ENCODE data around the gene IL13. TPM values are rescaled to one million over a fixed set of nuclear protein-coding genes. Genes with fewer than 3 reads are reported as not detected.

The IL13 gene
- total RNA-seq, 3 donors from 2014 or later, result not detected

DNA sequence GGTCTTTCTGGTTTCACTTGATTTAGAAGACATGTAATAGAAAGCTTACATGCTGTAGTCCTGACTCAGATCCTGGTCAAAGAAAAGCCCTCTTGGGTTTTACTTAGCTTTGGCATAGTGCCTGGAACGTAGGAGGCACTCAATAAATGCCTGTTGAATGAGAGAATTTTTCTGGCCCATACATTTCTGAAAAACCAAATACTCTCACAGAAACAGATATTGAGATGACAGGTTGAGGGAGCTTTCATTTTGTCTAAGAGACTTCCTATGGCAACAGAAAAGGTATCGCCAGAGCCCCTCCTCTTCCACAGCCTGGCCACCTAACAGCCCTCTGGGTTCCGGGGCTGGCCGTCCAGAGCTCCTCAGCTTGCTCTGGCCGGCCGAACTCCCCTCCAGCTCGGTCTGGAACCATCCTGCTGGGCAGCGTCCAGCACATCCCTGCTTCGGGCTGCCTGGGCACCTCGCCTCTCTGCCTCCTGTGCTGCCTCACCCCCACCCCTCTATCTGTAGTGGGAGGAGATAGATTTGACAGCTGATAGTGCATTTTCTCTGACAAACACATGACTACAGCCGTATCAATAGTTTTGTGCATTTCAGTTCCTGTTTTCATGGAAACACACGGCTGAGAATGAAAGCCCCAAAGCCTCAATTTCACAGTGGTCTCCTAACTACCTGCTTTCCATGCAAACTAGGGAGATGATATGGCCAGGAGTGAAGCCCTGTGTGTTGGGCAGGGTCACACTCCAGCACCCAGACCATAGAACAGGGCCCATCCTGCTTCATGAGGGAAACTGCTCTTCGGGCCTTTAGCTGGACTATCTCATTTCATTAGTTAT lies 16.9 kb downstream of the IL13 start:
- H3K4me1 ChIP-seq (ENCODE audit: low read depth), result no peaks in the 10 kb centered on the region
- no peak overlapping the region for H3K4me3 ChIP-seq
- intact Hi-C loops (cut with DNase I, micrococcal nuclease), result no loop called here
- H3K9me3 ChIP-seq, result no peaks in the 10 kb centered on the region
- no peaks in the 10 kb centered on the region for H3K36me3 ChIP-seq (ENCODE audit: low read depth)
- DNase-seq (no peak), ATAC-seq (peak; percentile 12)
- TF ChIP-seq, protein P1, sequence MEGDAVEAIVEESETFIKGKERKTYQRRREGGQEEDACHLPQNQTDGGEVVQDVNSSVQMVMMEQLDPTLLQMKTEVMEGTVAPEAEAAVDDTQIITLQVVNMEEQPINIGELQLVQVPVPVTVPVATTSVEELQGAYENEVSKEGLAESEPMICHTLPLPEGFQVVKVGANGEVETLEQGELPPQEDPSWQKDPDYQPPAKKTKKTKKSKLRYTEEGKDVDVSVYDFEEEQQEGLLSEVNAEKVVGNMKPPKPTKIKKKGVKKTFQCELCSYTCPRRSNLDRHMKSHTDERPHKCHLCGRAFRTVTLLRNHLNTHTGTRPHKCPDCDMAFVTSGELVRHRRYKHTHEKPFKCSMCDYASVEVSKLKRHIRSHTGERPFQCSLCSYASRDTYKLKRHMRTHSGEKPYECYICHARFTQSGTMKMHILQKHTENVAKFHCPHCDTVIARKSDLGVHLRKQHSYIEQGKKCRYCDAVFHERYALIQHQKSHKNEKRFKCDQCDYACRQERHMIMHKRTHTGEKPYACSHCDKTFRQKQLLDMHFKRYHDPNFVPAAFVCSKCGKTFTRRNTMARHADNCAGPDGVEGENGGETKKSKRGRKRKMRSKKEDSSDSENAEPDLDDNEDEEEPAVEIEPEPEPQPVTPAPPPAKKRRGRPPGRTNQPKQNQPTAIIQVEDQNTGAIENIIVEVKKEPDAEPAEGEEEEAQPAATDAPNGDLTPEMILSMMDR (IDR thresholded peaks at IDR 0.05), result no peak

DNA sequence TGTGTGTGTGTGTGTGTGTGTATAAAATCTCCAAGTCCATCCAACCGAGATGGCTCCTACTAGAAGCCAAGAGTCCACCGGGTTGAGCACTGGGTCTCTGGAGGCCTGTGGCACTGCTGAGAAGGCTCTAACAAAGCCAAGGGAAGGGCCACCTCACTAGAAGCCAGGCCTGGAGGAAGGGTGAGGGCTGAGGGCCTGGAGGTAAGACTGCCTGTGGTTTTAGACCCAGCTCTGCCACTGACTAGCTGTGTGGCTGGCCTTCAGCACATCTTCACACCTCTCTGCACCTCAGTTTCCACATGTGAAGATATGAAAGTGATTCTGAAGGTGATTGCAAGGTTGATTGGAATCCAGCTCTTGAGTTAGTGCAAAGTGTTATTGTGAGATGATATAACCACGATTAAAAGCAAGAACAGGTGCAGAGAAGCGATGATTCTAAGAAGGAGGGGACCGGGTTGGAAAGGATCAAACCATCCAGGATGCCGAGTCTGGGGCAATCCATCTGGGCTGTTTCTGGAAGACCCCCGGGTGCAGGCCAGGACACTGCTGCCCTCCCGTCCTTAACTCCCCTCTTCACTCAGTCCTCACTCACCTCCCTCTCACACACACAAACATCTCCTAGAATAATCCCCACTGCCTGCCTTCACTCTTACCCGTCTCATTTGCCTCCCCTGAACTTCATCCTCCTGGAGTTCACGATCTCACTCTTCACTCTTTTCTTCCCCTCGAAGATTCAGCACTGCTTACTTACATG lies 18.1 kb downstream of the IL13 start:
- Histone ChIP-seq H3K4me1 (ENCODE audit: low read depth) (no peaks in the 10 kb centered on the region), H3K36me3 (ENCODE audit: low read depth) (no peaks in the 10 kb centered on the region), H3K9me3 (no peaks in the 10 kb centered on the region), H3K4me3 (no peak overlapping the region)
- no peak for ATAC-seq
- no peak for DNase-seq
- intact Hi-C loops (cut with DNase I, micrococcal nuclease), result no loop called here
- TF ChIP-seq, protein P1 (IDR thresholded peaks at IDR 0.05), result no peak

DNA sequence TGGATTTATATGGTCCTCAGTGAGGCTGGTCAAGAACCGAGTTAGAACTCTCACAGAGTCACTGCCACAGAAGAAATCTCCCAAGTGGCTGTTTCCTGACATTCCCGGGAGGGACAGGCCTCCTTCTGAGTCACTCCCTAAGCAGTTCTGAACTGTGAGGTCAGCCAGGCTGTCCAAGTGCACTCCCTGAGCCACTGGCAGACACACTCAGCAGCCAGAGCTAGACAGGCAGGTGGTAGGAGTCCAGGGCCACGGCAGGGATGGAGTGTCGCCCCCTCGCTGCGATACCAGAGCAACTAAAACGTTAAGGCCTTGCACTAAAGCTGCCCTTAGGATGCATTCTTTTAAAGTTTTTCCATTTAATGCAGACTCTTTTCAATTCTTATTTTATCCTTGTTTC lies 19.2 kb downstream of the IL13 start:
- no peaks in the 10 kb centered on the region for H3K36me3 ChIP-seq (ENCODE audit: low read depth)
- peak in 1 of 3 donors; percentile 12 for DNase-seq
- intact Hi-C loops (cut with DNase I, micrococcal nuclease), result no loop called here
- TF ChIP-seq, protein P1 (IDR thresholded peaks at IDR 0.05), result no peak
- no peaks in the 10 kb centered on the region for H3K4me1 ChIP-seq (ENCODE audit: low read depth)
- H3K4me3 ChIP-seq, result no peak overlapping the region
- no peaks in the 10 kb centered on the region for H3K9me3 ChIP-seq
- ATAC-seq, result peak; percentile 80

DNA sequence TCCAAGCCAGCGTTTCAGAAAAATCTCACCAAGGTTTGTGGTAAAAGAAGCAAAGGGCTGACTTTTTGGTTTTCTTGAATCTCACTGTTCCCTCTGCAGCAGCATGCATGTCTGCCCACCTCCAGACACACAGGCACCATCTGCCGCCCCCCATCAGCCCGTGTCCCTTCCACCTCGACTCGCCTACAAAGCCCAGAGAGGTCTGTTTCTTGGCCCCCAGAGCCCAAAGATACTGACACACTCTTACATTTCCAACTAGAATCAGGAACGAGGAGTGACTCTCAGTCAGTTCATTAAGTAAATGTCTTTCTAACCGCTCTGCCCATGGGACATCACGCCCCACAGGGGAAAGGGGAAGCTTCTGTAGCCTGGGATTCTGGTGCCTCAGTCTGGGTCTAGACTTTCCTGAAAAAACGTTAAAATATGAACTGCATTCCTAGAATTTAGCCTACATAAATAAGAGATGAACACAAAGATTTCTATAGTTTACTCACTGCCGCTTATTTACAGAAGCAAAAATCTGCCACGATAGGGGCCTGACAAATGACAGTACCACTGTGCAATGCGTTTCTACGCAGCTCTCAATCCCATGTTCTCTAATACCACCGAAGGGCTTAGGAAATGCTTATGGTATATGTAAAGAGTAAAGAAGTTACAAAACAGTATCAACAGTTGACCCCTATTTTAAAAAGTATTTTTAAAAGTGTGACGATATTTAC lies 19.9 kb downstream of the IL13 start:
- TF ChIP-seq, protein P1 (IDR thresholded peaks at IDR 0.05), result no peak
- ATAC-seq (no peak), DNase-seq (no peak)
- intact Hi-C loops (cut with DNase I, micrococcal nuclease), result no loop called here
- no peak overlapping the region for H3K4me3 ChIP-seq
- H3K9me3 ChIP-seq, result no peaks in the 10 kb centered on the region
- H3K36me3 ChIP-seq (ENCODE audit: low read depth), result no peaks in the 10 kb centered on the region
- no peaks in the 10 kb centered on the region for H3K4me1 ChIP-seq (ENCODE audit: low read depth)

DNA sequence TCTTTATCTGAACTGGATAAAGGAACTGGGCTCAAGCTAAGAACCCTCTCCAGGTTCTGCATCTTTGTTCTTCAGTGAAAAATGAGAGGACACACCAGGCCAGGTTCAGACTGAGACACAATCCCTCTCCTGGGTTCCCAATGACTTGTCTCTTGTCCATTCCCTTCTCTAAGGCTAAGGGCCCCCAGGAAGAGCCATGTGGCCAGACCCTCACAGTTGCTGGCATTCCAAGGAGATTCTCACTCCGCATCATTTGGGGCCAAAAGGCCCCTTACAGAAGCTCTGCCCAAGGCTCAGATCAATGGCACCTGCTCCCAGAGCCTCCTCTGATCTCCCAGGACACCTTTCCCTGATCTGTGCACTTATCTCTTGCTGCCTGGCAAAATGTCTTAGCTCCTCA lies 20.8 kb downstream of the IL13 start:
- intact Hi-C loops (cut with DNase I, micrococcal nuclease), result no loop called here
- H3K4me1 ChIP-seq (ENCODE audit: low read depth), result no peaks in the 10 kb centered on the region
- H3K36me3 ChIP-seq (ENCODE audit: low read depth), result no peaks in the 10 kb centered on the region
- ATAC-seq, result no peak
- no peak for DNase-seq
- no peaks in the 10 kb centered on the region for H3K9me3 ChIP-seq
- TF ChIP-seq, protein P1 (IDR thresholded peaks at IDR 0.05), result no peak
- H3K4me3 ChIP-seq, result no peak overlapping the region

Data from mucosa of descending colon (tissue), 3 donors.